Muscle layer of colon (tissue), 2 donors: ENCODE results near the gene SIAH1.
"Not testable (repeated sequence)": the region's sequence is repeated elsewhere in the genome, so short reads cannot be mapped to it uniquely, and the experiment has no call there.

Source experiments
- H3K27ac ChIP-seq: one replicate; pipeline ENCODE4 v1.7.0; 2013; ENCODE audit warnings: low read depth, mild to moderate bottlenecking, low read length, moderate library complexity
- H3K27me3 ChIP-seq, 2 donors: one replicate each; pipeline ENCODE4 v1.7.0; 2013; ENCODE audit warnings: low read length in 2 of 2, mild to moderate bottlenecking in 2 of 2; ENCODE audit not compliant: insufficient read depth in 2 of 2, control insufficient read depth in 1 of 2
- H3K36me3 ChIP-seq: one replicate; pipeline ENCODE4 v1.7.0; 2013; ENCODE audit warnings: mild to moderate bottlenecking, low read length; ENCODE audit not compliant: insufficient read depth
- H3K4me1 ChIP-seq: one replicate; pipeline ENCODE4 v1.7.0; 2013; ENCODE audit warnings: mild to moderate bottlenecking, low read length; ENCODE audit not compliant: insufficient read depth
- H3K4me3 ChIP-seq, 2 donors: one replicate each; pipeline ENCODE4 v1.7.0; 2013; ENCODE audit warnings: low read length in 2 of 2, low read depth in 1 of 2, mild to moderate bottlenecking in 1 of 2, moderate library complexity in 1 of 2
- H3K9ac ChIP-seq: one replicate; pipeline ENCODE4 v1.7.0; 2013; ENCODE audit warnings: low read length
- H3K9me3 ChIP-seq: one replicate; pipeline ENCODE4 v1.7.0; 2013; ENCODE audit warnings: mild to moderate bottlenecking, low read length
- donor health status: abdominal sarcoma.
- donor health status: Adenocarcinoma of cecum.

SIAH1 gene

GRCh38 chr16:48361540-48362144 lies 23.6 kb downstream of the SIAH1 start:
- peaks cover 22% of the 10 kb centered on the region for H3K4me1 ChIP-seq
- peaks cover 8% of the 10 kb centered on the region for H3K36me3 ChIP-seq
- H3K27ac ChIP-seq = no peak overlapping the region

GRCh38 chr16:48361012-48361411 lies 24.2 kb downstream of the SIAH1 start:
- H3K36me3 ChIP-seq = peaks cover 8% of the 10 kb centered on the region
- no peak overlapping the region for H3K4me3 ChIP-seq
- no peaks in the 10 kb centered on the region for H3K9me3 ChIP-seq
- peaks cover 17% of the 10 kb centered on the region for H3K4me1 ChIP-seq
- H3K9ac ChIP-seq = no peak overlapping the region
- H3K27me3 ChIP-seq = no peaks in the 10 kb centered on the region
- no peak overlapping the region for H3K27ac ChIP-seq

More at GRCh38 chr16:48361540-48362144, 23.6 kb downstream of the SIAH1 start:
- Histone ChIP-seq H3K4me3 (no peak overlapping the region), H3K9me3 (no peaks in the 10 kb centered on the region), H3K9ac (no peak overlapping the region), H3K27me3 (no peaks in the 10 kb centered on the region)

- Histone ChIP-seq H3K4me3 (no peak overlapping the region), H3K27ac (no peak overlapping the region), H3K4me1 (peaks cover 11% of the 10 kb centered on the region), H3K27me3 (no peaks in the 10 kb centered on the region), H3K9ac (no peak overlapping the region), H3K9me3 (no peaks in the 10 kb centered on the region), H3K36me3 (peaks cover 8% of the 10 kb centered on the region)
These were observed 25.2 kb downstream of the SIAH1 start for GRCh38 chr16:48359983-48360382.

- Histone ChIP-seq H3K9me3 (no peaks in the 10 kb centered on the region), H3K4me3 (no peak overlapping the region), H3K27me3 (no peaks in the 10 kb centered on the region), H3K4me1 (peaks cover 1% of the 10 kb centered on the region), H3K27ac (no peak overlapping the region), H3K36me3 (peaks cover 8% of the 10 kb centered on the region), H3K9ac (no peak overlapping the region)
These were observed 26.8 kb downstream of the SIAH1 start for GRCh38 chr16:48358419-48358818.

GRCh38 chr16:48356633-48357376 lies 28.4 kb downstream of the SIAH1 start:
- Histone ChIP-seq H3K9me3 (no peaks in the 10 kb centered on the region), H3K9ac (no peak overlapping the region), H3K4me1 (no peaks in the 10 kb centered on the region), H3K36me3 (peaks cover 15% of the 10 kb centered on the region), H3K4me3 (no peak overlapping the region), H3K27me3 (no peaks in the 10 kb centered on the region), H3K27ac (peak overlapping the region; percentile 10)

GRCh38 chr16:48354877-48355855 lies 30.0 kb downstream of the SIAH1 start:
- H3K9ac ChIP-seq = no peak overlapping the region
- no peak overlapping the region for H3K4me3 ChIP-seq
- no peaks in the 10 kb centered on the region for H3K27me3 ChIP-seq
- no peaks in the 10 kb centered on the region for H3K4me1 ChIP-seq
- H3K9me3 ChIP-seq = no peaks in the 10 kb centered on the region
- H3K27ac ChIP-seq = no peak overlapping the region
- H3K36me3 ChIP-seq = peaks cover 26% of the 10 kb centered on the region

- not testable (repeated sequence) for H3K4me1 ChIP-seq, H3K9ac ChIP-seq, H3K9me3 ChIP-seq, H3K27me3 ChIP-seq, H3K4me3 ChIP-seq, H3K27ac ChIP-seq
- peaks cover 33% of the 10 kb centered on the region for H3K36me3 ChIP-seq
These were observed 30.8 kb downstream of the SIAH1 start for GRCh38 chr16:48354385-48354784.

- no peak overlapping the region for H3K9ac ChIP-seq
- peaks cover 35% of the 10 kb centered on the region for H3K36me3 ChIP-seq
- no peaks in the 10 kb centered on the region for H3K4me1 ChIP-seq
- no peaks in the 10 kb centered on the region for H3K9me3 ChIP-seq
- H3K27ac ChIP-seq = no peak overlapping the region
- H3K4me3 ChIP-seq = no peak overlapping the region
- H3K27me3 ChIP-seq = no peaks in the 10 kb centered on the region
These were observed 31.5 kb downstream of the SIAH1 start for GRCh38 chr16:48353565-48354163.

GRCh38 chr16:48352648-48353390 lies 32.4 kb downstream of the SIAH1 start:
- Histone ChIP-seq H3K36me3 (peaks cover 35% of the 10 kb centered on the region), H3K4me1 (no peaks in the 10 kb centered on the region), H3K27me3 (no peaks in the 10 kb centered on the region), H3K9ac (no peak overlapping the region), H3K9me3 (no peaks in the 10 kb centered on the region), H3K4me3 (no peak overlapping the region), H3K27ac (no peak overlapping the region)

GRCh38 chr16:48350736-48351135 lies 34.5 kb downstream of the SIAH1 start:
- H3K4me1 ChIP-seq = no peaks in the 10 kb centered on the region
- no peak overlapping the region for H3K9ac ChIP-seq
- H3K27me3 ChIP-seq = no peaks in the 10 kb centered on the region
- no peak overlapping the region for H3K27ac ChIP-seq
- H3K4me3 ChIP-seq = no peak overlapping the region
- peaks cover 35% of the 10 kb centered on the region for H3K36me3 ChIP-seq
- H3K9me3 ChIP-seq = no peaks in the 10 kb centered on the region
